NCI-H128 (cell line): ENCODE results near the gene PPARG.

Experiments used
- DNase-seq: peaks from one replicate; lab custom pipeline; 2025; ENCODE audit not compliant: unreplicated experiment; lab: John Stamatoyannopoulos, UW

PPARG gene

DNA sequence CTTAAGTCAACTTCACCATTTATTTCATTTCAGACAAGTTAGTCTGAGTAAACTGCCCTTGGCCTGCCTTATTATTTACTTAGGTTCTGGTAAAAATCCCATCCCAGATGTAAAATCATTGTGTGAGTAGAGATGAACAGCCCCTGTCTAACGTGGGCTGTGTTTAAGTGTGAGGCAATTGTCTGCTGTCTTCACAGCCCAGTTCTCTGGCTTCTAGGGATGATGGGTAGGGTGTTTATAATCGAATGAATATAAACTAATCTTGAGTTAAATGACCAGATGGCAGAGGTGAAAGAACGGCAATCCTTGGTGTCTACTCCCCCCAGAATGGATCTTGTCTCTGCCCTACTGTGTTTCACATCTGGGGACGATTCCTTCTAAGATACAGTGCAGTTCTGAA lies 20.8 kb downstream of the PPARG start:
- no peak for DNase-seq

DNA sequence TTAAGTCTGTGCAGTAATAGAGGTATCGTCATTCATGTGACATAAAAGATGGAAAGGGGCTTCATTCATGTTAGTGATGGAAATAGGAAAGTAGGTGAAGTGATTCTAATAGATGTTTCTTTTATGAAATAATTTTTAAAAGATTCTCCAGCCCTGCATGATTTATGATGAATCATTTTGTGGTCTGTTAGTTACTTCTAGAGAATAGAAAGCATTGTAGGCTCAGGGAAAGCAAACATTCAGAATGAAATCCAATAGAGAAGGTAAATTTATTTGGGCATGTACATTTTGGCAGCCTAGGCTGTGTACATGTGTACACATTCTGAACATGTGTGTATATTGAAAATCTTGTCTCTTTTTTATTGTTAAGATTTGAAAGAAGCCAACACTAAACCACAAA lies 23.1 kb downstream of the PPARG start:
- DNase-seq = no peak

DNA sequence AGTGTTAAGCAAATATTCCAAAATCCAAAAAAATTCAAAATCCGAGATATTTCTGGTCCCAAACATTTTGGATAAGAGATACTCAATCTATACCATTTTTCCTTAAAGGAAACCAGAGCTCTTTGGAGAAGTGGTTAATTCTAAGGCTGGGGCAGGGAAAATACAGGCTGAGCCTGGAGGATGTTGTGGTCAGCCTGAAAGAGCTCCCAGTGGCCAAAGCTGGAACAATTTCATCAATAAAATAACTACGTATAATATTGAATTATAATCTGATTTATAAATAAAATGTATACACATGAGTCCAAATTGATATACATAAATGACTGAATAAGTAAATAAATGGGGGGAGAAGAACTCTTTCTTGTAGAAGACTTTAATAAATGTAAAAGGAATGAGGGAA lies 24.6 kb downstream of the PPARG start:
- DNase-seq = no peak

DNA sequence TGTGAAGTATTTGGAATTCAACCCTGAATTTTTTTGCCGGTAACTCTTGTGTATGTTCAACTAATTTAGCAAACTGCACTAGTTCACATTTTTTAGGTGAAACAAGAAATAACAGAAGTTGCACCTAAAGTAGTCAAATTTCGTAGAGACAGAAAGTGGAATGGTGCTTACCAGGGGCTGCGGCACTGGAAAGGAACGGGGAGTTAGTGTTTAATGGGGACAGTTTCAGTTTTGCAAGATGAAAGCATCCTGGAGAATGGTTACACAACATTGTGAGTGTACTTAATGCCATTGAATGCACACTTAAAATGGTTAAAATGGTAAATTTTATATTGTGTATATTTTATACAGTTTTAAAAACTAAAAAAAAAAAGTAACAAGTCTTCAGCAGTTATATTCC lies 27.4 kb downstream of the PPARG start:
- no peak for DNase-seq

DNA sequence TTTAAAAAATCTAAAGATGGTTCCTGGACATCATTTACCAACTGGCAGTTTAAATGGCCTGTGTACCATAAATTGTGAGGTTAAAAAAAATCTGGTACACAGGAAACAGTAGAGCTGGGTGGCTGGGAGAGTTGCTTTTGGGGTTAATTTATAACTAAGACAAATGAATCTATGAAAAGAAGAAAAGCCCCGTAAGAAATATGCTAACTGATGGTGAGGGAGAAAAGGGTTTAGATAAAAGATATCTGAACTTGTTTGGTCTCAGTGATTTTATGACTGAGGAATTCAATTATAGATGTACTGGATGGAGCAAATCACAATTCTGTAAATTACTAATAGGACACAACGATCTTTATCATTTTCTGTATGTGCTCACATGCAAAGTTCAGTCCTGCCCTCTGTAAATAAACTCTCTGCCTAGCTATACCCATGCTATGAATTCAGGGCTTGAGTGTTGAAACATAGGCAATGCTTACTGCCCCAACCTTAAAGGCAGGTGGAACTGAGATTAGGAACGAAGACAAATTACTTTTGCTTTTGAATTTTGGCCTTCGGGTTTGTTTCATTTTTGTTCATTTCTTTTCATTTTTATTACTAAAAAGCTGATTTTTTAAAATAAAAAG lies 28.0 kb downstream of the PPARG start:
- no peak for DNase-seq

DNA sequence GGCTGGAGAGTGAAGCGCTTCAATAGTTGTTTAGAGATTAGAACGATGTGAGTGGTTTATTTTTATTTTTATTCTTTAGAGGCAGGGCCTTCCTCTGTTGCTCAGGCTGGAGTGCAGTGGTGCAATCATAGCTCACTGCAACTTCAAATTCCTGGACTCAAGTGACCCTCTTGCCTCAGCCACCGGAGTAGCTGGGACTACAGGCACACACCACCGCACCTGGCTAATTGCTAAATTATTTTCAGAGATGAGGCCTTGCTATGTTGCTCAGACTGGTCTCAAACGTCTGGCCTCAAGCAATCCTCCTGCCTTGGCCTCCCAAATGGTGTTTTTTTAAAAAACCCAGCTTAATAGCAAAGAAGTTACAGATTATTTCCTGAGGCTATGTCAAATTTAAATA lies 29.0 kb downstream of the PPARG start:
- DNase-seq = no peak

DNA sequence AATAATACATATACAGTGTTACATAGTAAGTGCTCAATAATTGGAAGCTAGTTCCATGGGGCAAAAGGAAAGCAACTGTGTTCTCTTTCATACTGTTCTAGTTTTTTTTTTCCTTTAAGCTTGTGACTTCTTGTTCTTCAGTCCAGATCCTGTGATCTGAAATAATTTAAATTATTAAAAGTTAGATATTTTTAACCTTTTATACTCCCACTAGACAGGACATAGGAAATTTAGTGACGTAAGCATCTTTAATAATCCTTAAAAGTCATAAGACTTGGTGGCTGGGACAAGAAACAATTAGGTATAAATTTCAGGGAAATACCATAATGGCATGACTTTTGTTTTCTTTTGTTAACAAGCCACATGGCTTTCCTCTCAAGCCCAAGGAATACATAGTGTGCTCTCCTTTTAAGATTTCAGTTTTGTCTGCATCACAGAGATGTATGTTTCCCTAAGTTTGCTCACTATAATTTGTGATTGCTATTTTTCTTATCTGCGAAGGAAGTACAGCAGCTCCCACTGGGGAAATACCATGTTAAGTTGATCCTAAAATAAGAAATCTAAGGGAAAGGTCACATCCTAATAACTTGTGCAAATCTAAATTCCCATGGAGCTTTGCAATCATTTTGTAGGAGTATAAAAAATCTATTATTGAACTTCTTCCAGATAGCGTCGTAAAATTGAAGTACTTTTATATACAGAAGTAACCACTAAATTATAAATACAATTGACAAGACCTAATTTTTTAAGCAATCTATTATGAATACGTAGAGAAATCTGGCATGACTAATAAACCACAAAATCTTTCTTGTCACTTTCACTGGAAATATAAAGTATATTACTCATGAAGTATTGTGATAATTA lies 30.1 kb downstream of the PPARG start:
- no peak for DNase-seq

DNA sequence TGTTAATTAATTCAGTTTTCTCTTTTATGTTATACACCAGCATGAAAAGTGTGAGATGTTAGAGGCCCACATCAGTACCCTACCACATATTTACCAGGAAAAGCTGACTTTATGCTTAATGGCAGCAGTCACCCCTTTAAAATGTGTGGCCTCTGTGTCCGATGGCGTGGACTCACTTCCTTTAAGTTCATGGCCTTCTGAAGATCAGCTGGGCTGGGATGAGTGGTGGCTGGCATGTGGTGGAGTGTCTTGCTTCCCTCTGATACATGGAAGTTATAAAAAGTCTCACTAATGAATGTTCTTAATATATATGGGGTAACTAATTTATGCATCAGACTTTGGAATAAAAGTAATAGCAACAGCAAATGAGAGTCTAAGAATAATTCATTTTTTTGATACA lies 32.1 kb downstream of the PPARG start:
- no peak for DNase-seq

DNA sequence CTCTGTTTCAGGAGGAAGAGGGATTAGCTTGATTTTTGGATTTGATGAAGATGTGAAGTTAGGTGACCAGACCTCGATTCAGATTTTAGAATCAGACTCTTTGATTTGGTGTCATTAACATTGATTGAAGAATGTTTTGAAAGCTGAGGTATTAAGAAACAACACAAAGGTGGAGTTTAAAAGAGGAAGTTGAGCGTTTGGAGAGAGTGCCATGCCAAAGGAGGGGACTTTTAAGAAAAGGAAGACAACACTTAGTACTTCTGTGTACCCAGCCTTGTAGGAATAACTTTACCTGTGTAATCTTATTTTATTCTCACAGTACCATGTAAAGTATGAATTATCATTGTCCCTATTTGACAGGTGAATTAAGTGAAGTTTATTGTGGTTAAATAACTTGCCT lies 34.4 kb downstream of the PPARG start:
- DNase-seq = no peak

DNA sequence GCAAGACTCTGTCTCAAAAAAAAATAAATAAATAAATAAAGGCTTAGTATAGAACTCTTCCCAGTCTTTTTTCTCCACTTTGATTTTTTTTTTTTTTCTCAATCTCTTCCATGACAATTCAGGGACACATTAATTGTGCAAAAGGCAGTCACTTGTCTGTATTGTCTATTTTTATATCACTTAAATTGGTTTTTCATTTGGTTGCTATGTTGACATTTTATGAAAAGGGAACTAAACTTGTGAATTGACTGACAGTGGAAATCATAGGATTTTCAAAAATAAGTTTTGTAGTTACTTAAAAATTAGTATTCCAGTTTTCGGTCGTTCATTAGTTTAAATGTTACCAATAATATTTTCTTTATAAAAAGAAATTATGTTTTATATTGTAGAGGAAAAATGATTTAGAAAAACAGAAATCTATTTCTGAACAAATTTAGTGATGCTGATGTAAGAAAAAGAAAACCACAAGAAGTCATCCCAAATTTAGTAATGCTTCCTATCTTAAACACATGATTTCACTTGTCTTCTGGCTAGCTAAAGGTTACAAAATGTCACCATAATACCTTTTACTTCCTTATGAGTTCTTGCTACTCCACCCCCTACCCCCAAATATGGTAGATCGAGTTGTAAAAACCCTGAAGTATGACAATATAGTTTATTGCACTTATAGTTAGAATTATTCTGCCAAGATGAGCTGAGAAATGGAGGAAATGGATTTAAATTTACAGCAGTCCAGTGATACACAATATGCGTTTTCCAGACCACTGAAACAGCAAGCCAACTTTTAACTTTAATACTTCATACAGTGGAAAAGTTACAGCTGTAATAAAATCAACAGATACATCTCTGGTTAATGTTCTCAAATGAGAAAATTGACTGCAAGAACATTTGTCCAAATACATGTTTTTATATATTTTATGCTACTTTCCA lies 37.0 kb downstream of the PPARG start:
- DNase-seq = no peak

DNA sequence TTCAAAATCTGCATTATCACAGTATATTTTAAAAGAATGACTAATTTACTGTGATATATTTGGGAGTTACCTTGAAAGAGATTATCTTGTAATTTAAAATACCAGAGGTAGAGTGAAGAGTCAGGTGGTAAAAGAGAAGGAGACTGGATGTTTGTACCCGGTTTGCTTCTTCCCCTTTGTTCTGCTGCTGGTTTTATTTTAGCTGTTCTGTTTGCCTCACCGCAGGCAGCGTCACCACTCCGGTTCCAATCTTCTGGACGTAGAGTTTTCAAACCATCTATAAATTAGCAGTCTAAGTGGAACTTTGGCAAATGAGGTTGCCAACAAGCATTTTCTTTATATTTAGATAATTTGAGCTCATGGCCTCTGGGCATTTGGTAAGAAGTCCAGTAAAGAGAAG lies 38.2 kb downstream of the PPARG start:
- no peak for DNase-seq

DNA sequence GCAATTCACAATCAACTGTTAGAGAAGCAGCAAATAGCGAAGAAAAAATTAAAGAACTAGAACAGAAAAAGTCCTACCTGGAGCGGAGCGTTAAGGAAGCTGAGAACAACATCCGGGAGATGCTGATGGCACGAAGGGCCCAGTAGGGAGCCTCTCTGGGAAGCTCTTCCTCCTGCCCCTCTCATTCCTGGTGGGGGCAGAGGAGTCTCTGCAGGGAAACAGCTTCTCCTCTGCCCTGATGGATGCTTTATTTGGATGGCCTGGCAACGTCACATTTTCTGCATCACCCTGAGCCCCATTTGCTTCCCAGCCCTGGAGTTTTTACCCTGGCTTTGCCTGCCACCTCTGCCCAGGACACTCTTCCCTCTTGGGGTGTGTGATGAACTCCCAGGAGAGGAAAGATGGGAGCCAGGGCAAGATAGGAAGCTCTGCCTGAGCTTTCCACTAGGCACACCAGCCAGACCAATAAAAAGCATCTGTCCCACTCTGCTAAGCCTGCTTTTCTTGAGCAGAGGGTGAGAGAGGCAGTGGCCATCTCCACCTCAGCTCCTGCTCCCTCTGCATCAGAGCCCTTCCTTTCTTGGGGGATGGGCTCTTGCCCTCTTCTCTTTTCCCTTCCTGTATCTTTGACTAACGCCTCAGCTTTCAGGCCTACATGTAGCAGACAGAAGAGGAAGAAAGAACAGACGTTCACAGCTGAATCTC lies 39.4 kb downstream of the PPARG start:
- DNase-seq = no peak

DNA sequence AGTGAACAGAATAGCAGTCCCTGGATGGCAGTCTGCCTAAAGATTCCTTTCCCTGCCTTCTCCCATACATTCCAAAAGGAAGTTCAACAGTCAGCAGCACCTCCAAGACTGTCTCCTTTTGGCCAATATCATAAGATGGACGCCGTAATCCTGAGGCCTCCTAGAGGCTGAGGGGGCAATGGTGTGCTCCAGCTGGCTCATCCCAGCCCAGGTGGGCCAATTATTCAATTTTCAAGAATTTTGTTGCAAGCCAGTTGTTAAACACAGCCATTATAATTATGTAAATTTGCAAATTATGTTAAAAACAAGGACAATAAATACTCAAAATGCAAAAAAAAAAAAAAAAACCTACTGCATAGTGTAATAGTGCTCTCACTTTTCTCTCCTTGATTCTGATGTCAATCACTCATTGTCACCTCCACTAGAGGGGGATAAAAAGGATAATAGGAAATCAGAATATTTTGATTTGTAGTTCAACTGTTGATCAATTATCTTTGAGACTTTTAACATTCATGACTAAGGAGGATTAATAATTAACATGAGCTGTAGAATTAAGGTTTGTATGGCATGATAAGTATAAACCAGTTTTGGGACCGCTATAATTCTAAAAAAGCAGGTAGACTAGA lies 40.1 kb downstream of the PPARG start:
- no peak for DNase-seq

DNA sequence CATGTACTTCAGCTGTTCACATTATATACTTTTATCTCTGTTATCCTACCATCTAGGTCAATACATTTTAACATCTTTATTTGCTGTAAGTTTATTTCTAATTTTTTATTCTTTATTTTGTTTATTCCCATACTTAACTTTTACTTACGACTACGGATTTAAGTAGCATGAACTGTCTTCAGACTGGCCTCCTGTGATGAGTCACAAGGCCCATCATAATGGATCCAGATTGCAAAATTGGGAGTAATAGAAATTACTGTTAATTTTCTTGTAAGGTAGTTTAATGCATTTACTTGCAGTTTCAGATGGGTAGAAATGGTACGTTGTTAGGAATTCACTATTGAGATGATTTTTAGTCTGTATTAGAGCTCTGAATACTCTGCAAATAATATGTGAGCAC lies 45.9 kb downstream of the PPARG start:
- DNase-seq = no peak

DNA sequence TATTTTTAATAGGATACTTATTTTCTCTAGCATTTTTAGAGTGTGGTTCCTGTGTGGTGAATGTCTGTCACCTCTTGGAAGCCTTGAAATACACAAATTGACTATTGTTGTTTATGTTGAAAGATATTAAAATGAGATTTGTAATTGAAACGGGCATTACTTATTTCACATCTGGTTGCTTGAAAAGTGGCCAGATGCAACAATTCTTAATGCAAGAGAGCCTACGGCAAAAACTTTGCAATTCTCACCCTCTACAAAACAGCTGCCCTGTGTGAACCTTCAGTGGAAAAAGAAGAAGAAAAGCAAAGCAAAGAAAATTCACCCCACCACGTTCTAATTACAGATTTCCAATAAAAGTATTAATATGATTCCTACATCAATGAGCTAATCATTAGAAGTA lies 46.6 kb downstream of the PPARG start:
- no peak for DNase-seq

DNA sequence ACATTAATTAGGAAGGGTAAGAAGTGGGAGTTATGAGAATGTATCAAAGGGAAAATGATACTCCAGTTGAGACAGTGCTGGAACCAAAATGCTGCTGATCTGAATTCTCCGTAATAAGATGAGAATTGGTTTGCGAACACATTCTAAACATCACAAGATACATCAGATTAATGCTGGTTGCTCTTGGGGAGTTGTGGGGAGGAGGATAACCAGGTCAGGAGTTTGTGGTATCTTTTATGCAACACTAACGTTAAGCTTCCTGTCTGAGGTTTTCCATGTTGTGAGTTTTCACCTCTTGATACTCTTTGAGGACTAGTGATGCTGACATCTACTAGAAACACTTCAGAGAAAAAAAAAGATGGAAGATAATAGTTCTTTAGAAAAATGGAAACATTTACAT lies 47.2 kb downstream of the PPARG start:
- no peak for DNase-seq

DNA sequence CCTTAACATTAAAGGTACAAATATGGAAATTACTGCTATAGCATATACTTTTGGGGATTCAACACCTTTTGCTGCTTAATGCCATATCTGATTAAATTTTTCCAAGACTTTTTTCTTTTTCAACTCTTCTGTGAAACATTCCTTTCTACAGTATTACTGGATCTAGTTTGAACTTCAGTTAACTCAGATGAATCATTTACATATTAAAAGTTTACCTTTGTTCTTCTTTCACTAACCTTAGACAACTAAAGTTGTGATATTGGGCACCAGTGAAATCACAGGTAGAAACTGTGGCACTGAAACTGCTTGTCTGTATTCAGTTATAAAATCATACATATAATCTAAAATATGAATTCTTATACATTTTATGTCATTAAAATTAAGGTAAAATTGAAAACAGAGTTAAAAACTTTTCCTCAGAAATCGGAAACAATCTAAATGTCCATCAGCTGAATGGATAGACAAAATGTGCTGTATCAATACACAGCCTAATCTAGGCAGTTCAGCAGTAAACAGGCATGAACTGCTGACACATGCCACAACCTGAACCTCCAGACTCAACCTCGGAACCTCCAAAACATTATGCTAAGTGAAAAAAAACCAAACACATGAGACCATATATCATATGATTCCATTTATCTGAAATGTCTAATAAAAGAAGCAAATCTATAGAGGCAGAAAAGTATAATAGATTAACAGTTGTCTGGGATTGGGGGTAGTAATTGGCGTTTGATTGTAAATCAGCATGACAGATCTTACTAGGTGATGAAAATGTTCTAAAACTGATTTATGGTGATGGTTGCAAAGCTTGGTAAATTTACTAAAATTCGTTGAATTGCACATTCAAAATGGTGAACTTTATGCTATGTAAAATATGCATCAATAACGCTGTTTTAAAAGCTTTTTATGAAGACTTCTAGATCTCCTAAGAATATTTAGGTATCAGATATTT lies 50.0 kb downstream of the PPARG start:
- no peak for DNase-seq

DNA sequence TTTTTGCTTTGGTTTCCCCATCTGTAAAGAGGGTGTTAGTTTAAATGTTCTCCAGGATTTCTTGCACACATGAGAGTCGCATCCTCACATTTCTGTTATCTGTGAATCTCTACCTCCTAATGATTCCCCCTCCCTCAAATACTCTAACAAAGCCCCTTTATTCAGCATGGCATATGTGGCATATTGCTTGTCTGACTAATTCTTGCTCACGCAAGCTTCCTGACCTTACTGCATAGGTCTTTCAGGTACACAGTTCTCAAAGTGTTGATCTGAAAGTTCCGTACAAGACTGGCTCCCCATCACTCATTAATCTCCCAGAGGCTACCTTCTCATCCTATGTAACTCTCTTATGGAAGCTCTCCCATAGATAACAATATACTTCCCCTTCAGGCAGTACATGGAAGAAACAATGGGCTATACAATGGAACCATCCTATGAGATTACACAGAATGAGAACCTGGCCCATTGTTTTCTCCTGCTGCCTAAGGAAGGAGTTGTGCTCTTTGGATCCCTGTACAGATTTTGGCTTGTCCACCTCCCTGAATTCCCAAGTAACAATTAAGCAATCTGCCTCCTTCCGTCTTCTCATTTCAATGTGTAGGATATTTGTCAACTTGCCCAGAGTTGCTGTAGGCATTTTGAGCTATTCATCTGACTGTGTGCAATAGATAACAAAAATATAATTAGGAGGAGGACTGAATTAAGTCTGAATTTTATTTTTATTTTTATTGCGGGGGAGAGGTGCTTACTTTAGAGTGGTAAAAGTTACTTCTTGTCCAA lies 51.0 kb downstream of the PPARG start:
- no peak for DNase-seq

DNA sequence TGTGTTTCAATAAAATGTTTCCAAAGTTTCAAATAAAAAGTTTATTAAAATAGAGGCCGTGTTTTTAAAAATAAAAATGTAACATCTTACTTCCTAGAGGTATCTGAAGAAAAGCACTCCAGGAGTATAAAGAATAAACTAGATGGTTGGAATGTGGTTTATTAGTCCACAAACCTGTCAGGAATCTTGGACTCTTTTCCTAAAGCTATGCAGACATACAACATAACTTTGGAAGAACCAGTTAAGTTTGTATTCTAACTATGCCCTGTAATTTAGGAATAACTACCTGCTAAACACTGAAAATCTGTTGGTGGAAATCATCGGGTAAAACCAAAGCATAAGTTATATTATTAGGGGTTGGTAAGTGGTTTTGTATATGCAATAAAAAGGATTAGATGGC lies 51.6 kb downstream of the PPARG start:
- DNase-seq = no peak
